ENCODE data around the gene PTBP3. TPM values are rescaled to one million over a fixed set of nuclear protein-coding genes. Genes with fewer than 3 reads are reported as not detected.
"Not testable (repeated sequence)": the region's sequence is repeated elsewhere in the genome, so short reads cannot be mapped to it uniquely, and the experiment has no call there.

PTBP3 gene
- total RNA-seq, 1 donor from 2014 or later, result 20.8 TPM

- DNase-seq (ENCODE audit: low spot score), result no peak
- intact Hi-C loops (cut with DNase I), result no loop called here
Measured at GRCh38 chr9:112283582-112284253, 49.7 kb downstream of the PTBP3 start.

GRCh38 chr9:112282841-112283240 is 50.6 kb downstream of the PTBP3 start:
- intact Hi-C loops (cut with DNase I), result not testable (repeated sequence)

GRCh38 chr9:112280904-112281303 is 52.5 kb downstream of the PTBP3 start:
- DNase-seq (ENCODE audit: low spot score), result no peak
- intact Hi-C loops (cut with DNase I), result no loop called here

More at GRCh38 chr9:112282841-112283240, 50.6 kb downstream of the PTBP3 start:
- DNase-seq (ENCODE audit: low spot score), result not testable (repeated sequence)

GRCh38 chr9:112279501-112279900 is 53.9 kb downstream of the PTBP3 start:
- intact Hi-C loops (cut with DNase I), result no loop called here

GRCh38 chr9:112278152-112278551 is 55.3 kb downstream of the PTBP3 start:
- intact Hi-C loops (cut with DNase I), result no loop called here
- DNase-seq (ENCODE audit: low spot score), result no peak

More at GRCh38 chr9:112279501-112279900, 53.9 kb downstream of the PTBP3 start:
- no peak for DNase-seq (ENCODE audit: low spot score)

GRCh38 chr9:112274600-112274999 is 58.8 kb downstream of the PTBP3 start:
- intact Hi-C loops (cut with DNase I), result no loop called here
- no peak for DNase-seq (ENCODE audit: low spot score)

GRCh38 chr9:112273876-112274275 is 59.5 kb downstream of the PTBP3 start:
- DNase-seq (ENCODE audit: low spot score), result no peak
- intact Hi-C loops (cut with DNase I), result no loop called here

GRCh38 chr9:112271466-112272098 is 61.8 kb downstream of the PTBP3 start:
- intact Hi-C loops (cut with DNase I), result no loop called here
- no peak for DNase-seq (ENCODE audit: low spot score)

GRCh38 chr9:112268413-112268812 is 65.0 kb downstream of the PTBP3 start:
- no peak for DNase-seq (ENCODE audit: low spot score)
- intact Hi-C loops (cut with DNase I), result no loop called here

- intact Hi-C loops (cut with DNase I), result not testable (repeated sequence)
Measured at GRCh38 chr9:112267086-112267485, 66.3 kb downstream of the PTBP3 start.

GRCh38 chr9:112265391-112265790 is 68.0 kb downstream of the PTBP3 start:
- intact Hi-C loops (cut with DNase I), result no loop called here
- no peak for DNase-seq (ENCODE audit: low spot score)

More at GRCh38 chr9:112267086-112267485, 66.3 kb downstream of the PTBP3 start:
- DNase-seq (ENCODE audit: low spot score), result not testable (repeated sequence)

GRCh38 chr9:112262577-112262976 is 70.8 kb downstream of the PTBP3 start:
- DNase-seq (ENCODE audit: low spot score), result no peak
- intact Hi-C loops (cut with DNase I), result no loop called here

- no peak for DNase-seq (ENCODE audit: low spot score)
- intact Hi-C loops (cut with DNase I), result no loop called here
Measured at GRCh38 chr9:112261133-112261532, 72.3 kb downstream of the PTBP3 start.

GRCh38 chr9:112258106-112258505 is 75.3 kb downstream of the PTBP3 start:
- DNase-seq (ENCODE audit: low spot score), result no peak
- intact Hi-C loops (cut with DNase I), result no loop called here

GRCh38 chr9:112252194-112252593 is 81.2 kb downstream of the PTBP3 start:
- intact Hi-C loops (cut with DNase I), result no loop called here

GRCh38 chr9:112249277-112249676 is 84.1 kb downstream of the PTBP3 start:
- intact Hi-C loops (cut with DNase I), result no loop called here

More at GRCh38 chr9:112252194-112252593, 81.2 kb downstream of the PTBP3 start:
- no peak for DNase-seq (ENCODE audit: low spot score)

GRCh38 chr9:112248722-112249121 is 84.7 kb downstream of the PTBP3 start:
- DNase-seq (ENCODE audit: low spot score), result no peak
- intact Hi-C loops (cut with DNase I), result no loop called here

More at GRCh38 chr9:112249277-112249676, 84.1 kb downstream of the PTBP3 start:
- DNase-seq (ENCODE audit: low spot score), result no peak

GRCh38 chr9:112247090-112247489 is 86.3 kb downstream of the PTBP3 start:
- intact Hi-C loops (cut with DNase I), result no loop called here
- no peak for DNase-seq (ENCODE audit: low spot score)

- intact Hi-C loops (cut with DNase I), result no loop called here
- DNase-seq (ENCODE audit: low spot score), result no peak
Measured at GRCh38 chr9:112245126-112245525, 88.3 kb downstream of the PTBP3 start.

GRCh38 chr9:112242147-112242804 is 91.1 kb downstream of the PTBP3 start:
- intact Hi-C loops (cut with DNase I), result no loop called here
- no peak for DNase-seq (ENCODE audit: low spot score)

- intact Hi-C loops (cut with DNase I), result no loop called here
Measured at GRCh38 chr9:112241491-112241890, 91.9 kb downstream of the PTBP3 start.

More at GRCh38 chr9:112241491-112241890, 91.9 kb downstream of the PTBP3 start:
- DNase-seq (ENCODE audit: low spot score), result no peak

All from cardiac septum (tissue), 1 donor.